ENCODE data around the gene ACSM4.
"Not testable (repeated sequence)": the region's sequence is repeated elsewhere in the genome, so short reads cannot be mapped to it uniquely, and the experiment has no call there.

The ACSM4 gene, protein sequence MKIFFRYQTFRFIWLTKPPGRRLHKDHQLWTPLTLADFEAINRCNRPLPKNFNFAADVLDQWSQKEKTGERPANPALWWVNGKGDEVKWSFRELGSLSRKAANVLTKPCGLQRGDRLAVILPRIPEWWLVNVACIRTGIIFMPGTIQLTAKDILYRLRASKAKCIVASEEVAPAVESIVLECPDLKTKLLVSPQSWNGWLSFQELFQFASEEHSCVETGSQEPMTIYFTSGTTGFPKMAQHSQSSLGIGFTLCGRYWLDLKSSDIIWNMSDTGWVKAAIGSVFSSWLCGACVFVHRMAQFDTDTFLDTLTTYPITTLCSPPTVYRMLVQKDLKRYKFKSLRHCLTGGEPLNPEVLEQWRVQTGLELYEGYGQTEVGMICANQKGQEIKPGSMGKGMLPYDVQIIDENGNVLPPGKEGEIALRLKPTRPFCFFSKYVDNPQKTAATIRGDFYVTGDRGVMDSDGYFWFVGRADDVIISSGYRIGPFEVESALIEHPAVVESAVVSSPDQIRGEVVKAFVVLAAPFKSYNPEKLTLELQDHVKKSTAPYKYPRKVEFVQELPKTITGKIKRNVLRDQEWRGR

DNA sequence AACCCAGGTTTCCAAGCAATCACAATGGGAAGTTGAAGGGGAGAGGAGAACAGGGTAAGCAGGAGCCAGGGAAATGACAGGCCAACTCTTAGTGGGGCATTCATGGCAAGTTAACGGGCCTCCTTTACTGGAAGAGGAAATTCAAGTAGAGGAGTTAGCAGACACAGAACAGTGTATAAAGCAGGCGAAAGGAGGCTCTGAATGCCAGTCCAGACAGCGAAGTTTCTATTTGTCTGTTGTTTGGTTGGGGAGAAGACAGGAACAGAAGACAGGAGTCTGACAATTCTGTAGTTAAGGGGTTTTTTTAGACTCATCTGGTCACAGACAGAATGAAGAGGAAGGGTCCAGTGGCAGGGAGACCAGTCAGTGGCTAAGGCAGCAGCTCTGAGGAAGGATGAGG is at the start of gene ACSM4:
Gene ACSM4, plus strand, starts transcription at position 301 of the 400 bp plus-strand sequence. CDS start 260 bp downstream, outside the sequence.
- no peak for DNase-seq (ENCODE audit: low read depth)

DNA sequence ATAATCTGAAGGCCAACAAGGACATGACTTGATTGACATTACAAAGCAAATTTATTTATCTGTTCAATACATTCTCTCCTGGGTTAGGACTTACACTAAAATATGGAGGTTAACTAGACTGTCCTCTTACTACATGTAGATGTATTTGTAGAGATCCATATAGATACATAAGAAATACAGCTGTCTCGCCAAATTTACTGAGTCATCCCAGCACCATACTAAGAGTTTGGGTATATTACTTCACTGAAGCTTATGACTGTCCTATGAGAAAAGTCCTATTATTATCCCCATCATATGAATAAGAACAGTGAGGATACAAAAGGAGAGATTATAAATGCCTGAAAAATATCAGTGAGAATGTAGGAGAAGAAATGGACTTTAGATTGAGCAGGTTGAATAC is 44.8 kb upstream of the ACSM4 start:
- no peak for DNase-seq (ENCODE audit: low read depth)

DNA sequence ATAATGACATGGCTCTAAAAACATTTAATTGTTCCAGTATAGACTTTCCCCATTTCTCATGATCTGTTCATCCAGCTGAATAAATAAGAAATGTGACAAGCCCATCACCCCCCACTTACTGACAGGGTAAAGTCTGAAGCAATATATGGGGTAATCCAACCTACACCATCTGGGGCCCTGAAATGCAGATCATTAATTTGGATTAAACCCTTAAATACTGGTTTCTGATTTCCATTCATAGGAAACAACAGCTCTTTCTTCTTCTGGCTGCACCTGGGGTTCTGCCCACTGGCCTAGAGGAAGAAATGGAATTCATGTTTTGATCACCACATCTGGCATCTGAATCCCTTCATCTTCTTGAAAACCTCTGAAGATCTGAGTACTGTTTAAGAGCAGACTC is 39.3 kb upstream of the ACSM4 start:
- DNase-seq (ENCODE audit: low read depth): no peak

DNA sequence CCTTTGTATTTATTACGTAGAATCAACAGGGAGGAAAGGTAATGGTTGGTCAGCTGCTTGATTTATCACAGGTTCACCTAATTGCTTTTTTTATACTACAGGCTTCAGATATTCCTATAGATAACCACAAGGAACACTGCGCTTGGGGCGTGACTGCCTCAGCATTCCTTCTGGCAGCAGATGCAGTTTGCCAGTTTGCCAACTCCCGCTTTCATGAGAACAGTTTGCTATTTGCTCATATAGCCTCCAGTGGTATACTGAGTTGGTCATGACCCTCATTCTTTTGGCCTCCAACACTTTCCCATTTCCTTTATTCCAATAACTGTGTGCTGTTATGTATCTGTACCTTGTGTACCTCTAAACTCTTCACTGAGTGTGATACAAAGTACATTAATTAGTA is 38.6 kb upstream of the ACSM4 start:
- DNase-seq (ENCODE audit: low read depth): no peak

DNA sequence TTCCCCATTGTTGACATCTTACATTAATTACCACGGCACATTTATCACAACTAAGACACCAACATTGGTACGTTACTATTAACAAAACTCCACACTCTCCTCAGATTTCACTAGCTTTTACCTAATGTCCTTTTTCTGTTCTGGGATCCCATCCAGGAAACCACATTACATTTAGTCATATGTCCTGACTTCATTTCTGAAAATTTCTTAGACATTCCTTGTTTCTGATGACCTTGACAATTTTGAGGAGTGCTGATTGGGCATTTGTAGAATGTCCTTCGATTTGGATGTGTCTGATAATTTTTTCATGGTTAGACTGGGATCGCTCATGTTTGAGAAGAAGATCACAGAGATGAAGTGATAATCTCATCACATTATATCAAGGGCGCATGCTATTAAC is 34.6 kb upstream of the ACSM4 start:
- DNase-seq (ENCODE audit: low read depth): no peak

DNA sequence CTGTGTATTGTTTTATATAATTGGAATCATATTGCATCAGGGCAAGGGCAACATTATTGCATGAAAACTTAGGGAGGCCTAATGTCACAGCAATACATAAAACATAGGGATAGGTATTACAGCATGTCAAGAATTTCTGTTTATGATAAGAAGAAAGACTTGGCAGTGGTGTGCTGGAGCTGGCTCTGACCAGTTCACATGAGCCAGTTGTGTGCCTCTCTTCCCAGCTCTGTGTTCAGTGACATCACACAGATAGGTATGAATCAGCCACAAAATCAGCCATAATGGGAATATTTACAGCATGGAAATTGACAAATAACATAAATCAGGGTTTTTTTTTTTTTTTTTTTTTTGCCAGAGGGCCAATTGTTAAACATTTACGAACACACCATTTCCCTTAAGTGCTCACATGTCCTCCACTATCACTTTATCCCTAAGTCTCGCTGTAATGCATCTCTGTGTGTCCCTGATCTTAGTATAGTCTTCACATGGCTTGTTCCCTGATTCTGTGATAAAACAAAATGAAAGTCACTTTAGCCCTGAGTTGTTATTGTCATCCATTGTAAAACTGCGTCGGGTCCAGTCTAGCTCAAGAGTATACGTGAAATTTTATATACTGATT is 31.9 kb upstream of the ACSM4 start:
- no peak for DNase-seq (ENCODE audit: low read depth)

DNA sequence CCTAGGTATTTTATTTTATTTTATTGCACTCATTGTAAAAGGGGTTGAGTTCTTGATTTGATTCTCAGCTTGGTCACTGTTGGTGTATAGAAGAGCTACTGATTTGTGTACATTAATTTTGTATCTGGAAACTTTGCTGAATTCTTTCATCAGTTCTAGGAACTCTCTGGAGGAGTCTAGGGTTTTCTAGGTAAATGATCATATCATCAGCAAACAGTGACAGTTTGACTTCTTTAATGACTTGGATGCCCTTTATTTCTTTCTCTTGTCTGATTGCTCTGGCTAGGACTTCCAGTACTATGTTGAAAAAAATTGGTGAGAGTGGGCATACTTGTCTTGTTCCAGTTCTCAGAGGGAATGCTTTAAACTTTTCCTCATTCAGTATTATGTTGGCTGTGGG is 28.4 kb upstream of the ACSM4 start:
- DNase-seq (ENCODE audit: low read depth): not testable (repeated sequence)

DNA sequence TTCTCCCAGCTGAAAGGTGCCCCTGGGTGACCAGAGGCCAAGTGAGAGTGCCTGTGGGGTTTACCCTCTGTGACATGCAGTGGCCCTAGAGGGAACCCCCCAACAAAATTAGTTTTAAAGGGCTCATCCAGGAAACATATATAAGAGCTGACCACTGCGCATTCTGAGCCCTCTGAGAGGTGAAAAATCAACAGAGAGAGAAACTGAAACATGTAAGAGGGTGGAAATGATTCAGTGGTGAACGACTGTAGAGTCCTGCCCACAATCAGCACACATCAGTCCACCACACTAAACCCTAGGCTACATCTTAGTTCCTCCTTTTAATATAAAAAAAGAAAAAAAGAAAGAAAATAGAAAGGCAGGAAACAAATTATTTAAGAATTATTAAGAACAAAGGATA is 21.0 kb upstream of the ACSM4 start:
- DNase-seq (ENCODE audit: low read depth): no peak

DNA sequence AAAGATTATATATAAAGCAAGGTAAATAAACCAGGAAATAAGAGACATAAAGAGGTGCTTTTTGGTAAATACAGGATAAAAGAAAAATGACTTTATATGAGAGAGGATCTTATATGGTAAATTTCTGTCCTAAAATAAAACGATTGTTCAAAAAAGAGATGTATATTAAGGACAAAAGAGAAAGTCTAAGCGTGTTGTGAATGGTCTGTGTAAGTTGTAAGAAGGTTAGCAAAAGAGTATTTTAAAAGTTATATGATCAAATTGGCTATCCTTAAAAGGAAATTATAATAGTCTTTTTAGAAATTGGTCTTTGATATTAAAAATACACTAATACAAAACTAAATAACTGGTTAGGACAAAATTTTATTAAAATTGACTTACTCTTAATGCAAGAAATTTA is 14.1 kb upstream of the ACSM4 start:
- no peak for DNase-seq (ENCODE audit: low read depth)

DNA sequence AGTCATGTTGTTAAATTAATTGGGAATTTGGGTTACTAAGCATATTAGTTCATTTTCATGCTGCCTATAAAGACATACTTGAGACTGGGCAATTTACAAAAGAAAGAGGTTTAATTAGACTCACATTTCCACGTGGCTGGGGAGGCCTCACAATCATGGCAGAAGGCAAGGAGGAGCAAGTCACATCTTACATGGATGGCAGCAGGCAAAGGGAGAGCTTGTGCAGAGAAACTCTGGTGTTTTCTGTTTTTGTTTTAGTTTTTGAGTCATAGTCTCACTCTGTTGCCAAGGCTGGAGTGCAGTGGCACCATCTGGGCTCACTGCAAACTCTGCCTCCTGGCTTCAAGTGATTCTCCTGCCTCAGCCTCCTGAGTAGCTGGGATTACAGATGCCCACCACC is 13.3 kb upstream of the ACSM4 start:
- not testable (repeated sequence) for DNase-seq (ENCODE audit: low read depth)

DNA sequence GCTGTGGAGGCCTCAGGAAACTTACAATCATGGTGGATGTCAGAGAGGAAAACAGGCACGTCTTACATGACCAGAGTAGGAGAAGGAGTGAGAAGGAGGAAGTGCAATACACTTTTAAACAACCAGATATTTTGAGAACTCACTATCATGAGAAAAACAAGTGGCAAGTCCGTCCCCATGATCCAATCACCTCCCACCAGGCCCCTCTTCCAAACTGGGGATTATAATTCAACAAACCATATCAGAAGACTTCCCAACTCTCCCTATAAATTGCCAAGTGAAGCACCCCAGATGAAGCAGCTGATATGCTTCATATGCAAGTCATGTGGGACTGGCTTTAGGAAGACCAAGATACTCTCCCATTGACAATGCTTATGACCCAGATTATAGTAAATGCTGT is 11.6 kb upstream of the ACSM4 start:
- no peak for DNase-seq (ENCODE audit: low read depth)

DNA sequence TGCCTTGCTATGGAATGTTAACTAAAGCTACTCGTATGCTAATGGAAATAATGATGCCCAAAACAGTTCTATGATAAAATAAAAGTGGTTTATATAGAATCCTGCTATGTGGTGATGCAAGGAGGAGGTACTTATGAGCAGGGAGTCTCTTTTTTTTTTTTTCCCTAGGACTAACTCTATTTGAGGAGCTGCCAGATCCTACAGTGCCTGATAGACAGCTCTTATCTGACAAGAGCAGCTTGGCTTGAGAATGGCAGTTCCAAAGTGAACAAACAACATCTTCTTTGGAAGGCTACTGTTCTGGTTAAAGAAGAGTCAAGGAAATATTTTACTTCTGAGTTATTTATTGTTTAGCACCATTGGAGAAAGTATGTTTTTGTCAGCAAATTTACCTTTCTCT is 10.2 kb upstream of the ACSM4 start:
- no peak for DNase-seq (ENCODE audit: low read depth)

DNA sequence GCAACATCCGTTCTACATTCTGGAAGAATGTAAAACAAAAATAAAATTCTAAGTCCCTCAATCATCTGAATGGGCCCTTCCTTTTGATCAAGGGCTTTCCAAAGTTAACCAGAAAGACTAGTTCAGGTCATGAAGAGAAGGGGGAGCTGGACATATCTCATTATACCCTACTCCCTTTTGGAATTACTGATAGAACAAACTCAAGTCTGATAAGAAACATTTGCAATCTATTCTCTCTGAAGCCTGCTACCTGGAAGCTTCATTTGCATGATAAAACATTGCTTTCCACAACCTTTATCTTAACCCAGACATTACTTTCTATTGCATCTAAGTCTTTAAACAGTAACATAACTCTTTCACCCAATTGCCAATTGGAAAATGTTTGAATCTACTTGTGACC is 8.3 kb upstream of the ACSM4 start:
- DNase-seq (ENCODE audit: low read depth): no peak

DNA sequence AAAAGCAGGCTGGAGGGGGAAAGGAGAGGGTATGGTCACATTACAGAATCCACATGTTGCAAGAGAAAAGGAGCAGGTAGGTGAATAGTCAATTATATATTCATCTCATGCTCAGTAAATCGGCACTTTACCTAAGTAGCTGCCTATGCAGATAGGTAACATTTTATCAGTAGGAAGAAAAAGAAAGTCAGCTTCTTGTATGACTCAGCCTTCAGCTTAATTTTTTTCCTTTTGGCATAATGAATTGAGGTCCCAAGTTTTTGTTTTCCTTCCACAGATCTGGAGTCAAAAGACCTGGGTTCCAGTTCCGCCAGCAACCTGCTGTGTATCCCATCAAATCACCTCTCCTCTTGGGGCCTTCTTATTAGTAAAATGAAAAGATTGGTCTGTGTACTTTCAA is 6.0 kb upstream of the ACSM4 start:
- no peak for DNase-seq (ENCODE audit: low read depth)

DNA sequence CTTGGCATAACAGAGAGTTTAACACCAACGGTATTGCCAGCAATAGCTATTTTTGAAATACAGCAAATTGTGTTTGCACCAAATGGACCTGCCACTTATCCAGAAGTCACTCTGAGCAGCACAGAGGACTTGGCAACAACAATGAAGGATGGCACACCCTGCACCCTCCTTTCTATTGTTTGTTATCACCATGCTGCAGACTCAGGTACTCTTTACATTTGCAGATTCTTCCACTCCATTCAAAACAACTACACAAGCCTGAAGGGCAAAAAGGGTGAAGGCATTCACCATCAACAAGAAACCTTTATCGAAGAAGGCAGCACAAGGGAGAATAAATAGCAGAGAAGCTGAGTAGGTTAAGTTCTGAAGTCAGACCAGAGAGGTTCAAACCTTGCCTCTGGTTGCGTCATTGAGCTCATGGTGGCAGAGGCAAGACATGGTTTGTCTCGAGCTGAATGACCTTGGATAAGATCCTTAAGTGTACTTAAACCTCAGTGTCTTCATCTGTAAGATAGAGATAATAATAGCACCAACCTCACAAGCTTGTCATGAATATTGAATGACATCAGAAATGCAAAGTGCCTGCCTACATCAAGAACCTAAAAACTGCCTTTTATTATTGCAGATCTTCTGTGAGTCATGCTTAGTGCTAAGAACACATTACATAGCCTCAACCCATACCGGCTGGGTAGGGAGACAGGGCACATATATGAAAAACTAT is 1.4 kb upstream of the ACSM4 start:
- DNase-seq (ENCODE audit: low read depth): no peak

DNA sequence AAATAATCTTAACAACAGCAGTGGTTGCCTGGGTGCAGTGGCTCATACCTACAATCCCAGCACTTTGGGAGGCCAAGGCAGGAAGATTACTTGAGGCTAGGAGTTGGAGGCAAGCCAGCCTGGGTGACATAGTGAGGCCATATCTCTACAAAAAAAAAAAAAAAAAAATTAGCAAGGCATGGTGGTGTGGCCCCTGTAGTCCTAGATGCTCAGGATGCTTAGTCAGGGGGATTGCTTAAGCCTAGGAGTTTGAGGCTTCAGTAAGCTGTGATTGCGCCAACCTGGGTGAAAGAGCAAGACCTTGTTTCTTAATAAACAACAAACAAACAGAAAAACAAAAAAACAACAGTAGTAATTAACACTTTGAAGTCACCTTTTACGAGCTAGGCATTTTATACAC is 642 bp upstream of the ACSM4 start:
- no peak for DNase-seq (ENCODE audit: low read depth)

DNA sequence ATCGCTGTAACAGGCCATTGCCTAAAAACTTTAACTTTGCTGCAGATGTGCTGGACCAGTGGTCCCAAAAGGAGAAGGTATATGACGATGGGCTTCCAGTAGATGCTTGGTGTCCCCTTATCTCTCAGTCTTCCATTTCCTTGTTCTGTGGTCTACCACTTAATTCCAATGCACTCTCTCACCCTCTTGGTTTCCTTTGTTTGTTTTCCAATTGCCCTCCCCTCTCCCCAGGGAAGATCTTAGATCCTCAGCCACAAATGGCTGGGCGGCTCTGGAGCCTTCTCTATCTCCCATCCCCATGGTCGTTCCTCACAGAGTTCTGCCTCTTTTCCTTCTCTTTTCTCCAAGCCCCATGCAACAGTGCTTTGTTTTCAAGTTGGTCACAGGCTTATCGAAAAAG is 584 bp downstream of the ACSM4 start:
- no peak for DNase-seq (ENCODE audit: low read depth)

DNA sequence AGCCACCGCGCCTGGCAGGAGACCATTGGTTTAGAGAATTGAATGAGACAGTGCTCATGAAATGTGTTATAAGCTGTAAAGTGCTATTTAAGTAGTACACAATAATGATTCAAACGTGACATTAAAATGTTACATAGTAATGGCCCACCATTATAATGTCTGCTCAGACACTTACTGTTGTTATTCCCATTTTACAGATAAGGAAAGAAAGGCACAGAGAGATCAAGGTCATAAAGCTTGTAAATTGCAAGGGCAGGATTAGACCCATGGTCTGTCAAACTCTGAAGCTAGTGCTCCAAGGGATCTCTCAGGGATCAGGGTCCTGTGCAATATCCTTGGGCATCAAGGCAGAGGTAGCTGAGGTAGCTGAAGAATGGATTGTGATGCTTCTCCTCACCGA is 6.2 kb downstream of the ACSM4 start:
- DNase-seq (ENCODE audit: low read depth): no peak

DNA sequence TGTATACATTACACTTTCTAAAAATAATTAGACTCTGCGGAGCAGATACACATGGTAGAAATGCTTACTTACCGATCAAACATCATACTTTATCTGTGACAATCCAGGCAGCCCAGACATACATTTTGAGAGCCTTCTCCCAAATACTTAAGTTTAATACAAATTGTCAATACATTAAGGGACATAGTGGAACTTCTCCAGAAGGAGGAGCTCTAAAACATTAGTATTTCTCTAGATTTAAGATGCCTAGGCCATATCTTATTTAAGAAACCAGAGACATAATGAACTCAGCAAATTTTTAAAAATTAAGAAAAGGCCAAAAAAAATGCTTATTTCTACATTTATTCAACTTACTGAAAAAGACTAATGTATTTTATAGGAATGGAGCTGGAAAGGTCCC is 16.1 kb downstream of the ACSM4 start:
- no peak for DNase-seq (ENCODE audit: low read depth)

DNA sequence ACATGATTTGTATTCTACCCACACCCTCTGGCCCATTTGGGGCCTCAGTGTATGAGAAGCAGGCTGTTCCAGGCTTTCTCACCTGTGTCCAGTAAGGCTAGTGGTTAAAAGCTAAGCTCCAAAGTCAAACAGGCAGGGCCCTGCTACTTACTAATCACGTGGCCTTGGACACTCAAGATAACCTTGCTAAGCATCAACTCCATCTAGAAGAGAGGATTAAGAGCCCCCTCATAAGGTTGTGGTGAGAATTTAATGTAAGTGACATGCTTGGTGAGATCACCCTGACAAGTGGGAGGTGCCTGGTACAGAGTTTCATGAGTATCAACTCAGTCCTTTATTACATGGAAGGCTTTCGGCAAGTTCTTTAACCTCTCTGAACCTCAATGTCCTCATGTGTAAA is 17.8 kb downstream of the ACSM4 start:
- DNase-seq (ENCODE audit: low read depth): no peak

DNA sequence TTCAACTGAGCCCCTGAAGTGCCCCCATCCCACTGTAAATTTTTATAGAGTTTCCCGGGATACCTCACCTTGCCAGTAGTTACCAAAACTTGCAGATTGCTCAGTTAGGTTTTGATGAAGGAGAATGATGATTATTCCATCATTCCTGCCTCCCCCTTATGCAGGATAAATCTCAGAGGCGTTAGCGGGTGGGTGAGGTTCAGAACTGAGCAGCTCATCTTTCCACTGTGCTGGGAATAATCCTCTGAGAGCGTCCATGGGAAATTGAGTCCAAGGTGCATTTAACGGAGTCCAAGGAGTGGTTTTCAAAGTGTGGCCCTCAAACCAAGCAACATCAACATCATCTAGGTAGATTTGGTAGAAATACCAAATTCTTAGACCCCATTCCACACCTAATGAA is 18.7 kb downstream of the ACSM4 start:
- DNase-seq (ENCODE audit: low read depth): no peak

DNA sequence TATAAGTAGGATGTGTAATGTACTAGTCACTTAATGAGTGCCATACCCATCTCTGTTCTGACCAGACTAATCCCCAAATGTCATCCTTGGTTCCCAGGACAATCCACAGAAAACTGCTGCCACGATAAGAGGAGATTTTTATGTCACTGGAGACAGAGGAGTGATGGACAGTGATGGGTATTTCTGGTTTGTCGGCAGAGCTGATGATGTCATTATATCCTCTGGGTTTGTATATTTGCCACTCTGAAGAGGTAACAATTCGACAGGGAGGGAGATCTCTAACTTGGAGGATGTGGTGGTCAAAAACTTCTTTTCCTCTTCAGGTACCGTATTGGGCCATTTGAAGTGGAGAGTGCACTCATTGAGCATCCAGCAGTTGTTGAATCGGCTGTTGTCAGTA is 20.3 kb downstream of the ACSM4 start:
- DNase-seq (ENCODE audit: low read depth): no peak

DNA sequence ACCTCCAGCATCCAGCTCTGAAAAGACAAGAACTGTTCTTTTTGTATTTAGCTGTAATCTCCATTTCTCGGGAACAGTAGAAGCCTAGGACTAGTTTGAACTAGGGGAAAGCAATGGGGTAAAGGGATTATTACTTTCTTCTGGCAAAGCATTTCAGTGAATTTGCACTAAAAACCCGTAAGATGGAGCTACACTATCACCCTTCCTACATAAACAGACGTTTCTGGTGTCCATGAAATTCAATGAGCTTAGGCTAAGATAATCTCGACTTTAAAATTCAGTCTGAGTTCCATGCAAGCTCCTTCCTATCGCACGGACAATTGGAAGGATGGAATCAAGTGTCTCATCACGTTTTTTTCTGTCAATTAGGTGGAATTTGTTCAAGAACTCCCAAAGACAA is 24.0 kb downstream of the ACSM4 start:
- DNase-seq (ENCODE audit: low read depth): no peak

Measured in stimulated activated CD8-positive, alpha-beta memory T cell treated with anti-CD3 and anti-CD28 coated beads, Interleukin-12 subunit alpha, Interleukin-12 subunit beta, amount 100 ng/mL, for 4 hours (primary cell).